ENCODE results near the gene MSMB. TPM values are rescaled to one million over a fixed set of nuclear protein-coding genes. Genes with fewer than 3 reads are reported as not detected.

The MSMB gene
- total RNA-seq, 1 donor from 2014 or later: not detected

DNA sequence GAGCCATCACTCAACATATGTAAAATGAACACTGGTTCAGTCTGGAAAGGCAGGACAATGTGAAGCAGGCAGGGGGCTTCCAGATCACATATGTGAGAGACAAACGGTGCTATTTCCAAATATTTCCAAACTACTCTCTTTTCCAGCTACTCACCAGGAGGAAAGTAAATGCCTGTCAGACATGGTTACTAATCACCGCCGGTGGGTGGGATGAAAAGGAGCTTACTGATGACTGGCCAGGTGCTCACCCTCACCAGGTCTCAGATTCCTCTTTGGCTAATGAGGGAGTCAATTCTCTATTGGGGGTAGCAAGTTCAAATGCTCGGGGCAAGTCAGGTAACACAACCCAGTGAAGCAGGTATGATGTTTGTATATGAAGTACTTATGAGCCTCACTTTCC is 9.7 kb upstream of the MSMB start:
- Mint-ChIP-seq H3K4me1 (ENCODE audit: low read depth) (no peaks in the 10 kb centered on the region), H3K27me3 (ENCODE audit: low read depth) (peaks cover 10% of the 10 kb centered on the region), H3K4me3 (ENCODE audit: unreplicated experiment) (no peak overlapping the region), H3K36me3 (ENCODE audit: low read depth) (no peaks in the 10 kb centered on the region), H3K27ac (ENCODE audit: unreplicated experiment) (no peak overlapping the region), H3K9me3 (ENCODE audit: low read depth) (peaks cover 8% of the 10 kb centered on the region)
- TF ChIP-seq, protein P1, sequence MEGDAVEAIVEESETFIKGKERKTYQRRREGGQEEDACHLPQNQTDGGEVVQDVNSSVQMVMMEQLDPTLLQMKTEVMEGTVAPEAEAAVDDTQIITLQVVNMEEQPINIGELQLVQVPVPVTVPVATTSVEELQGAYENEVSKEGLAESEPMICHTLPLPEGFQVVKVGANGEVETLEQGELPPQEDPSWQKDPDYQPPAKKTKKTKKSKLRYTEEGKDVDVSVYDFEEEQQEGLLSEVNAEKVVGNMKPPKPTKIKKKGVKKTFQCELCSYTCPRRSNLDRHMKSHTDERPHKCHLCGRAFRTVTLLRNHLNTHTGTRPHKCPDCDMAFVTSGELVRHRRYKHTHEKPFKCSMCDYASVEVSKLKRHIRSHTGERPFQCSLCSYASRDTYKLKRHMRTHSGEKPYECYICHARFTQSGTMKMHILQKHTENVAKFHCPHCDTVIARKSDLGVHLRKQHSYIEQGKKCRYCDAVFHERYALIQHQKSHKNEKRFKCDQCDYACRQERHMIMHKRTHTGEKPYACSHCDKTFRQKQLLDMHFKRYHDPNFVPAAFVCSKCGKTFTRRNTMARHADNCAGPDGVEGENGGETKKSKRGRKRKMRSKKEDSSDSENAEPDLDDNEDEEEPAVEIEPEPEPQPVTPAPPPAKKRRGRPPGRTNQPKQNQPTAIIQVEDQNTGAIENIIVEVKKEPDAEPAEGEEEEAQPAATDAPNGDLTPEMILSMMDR (IDR thresholded peaks at IDR 0.05): no peak
- no peak for DNase-seq (ENCODE audit: low spot score)

DNA sequence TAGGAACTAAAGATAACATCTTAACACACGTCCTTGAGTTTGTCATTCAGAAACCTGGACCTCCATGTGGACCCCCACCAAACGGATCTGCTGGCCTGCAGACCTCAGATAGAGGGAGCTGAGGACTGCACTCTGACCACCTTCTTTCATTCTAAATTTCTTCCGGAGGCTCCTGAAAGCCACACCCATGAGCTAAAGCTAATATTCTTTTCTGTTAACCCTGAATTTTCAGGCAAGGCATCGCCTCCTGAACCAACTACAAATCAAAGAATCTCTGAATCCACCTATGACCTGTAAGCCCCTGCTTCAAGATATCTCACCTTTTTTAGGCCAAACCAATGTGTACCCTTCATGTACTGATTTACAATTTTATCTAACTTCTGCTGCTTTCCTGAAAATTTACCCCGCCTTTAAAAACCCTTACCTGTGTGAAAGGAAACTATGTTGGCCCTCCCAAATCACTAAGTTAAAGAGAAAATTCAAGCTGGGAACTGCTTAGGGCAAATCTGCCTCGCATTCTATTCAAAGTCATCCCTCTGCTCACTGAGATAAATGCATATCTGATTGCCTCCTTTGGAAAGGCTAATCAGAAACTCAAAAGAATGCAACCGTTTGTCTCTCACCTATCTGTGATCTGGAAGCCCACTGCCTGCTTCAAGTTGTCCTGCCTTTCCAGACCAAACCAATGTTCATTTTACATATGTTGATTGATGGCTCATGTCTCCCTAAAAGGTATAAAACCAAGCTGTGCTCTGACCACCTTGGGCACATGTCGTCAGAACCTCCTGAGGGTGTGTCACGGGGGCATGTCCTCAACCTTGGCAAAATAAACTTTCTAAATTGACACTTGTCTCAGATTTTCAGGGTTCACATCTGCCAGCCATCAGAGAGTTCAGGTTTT is 7.7 kb upstream of the MSMB start:
- H3K4me1 Mint-ChIP-seq (ENCODE audit: low read depth): no peaks in the 10 kb centered on the region
- TF ChIP-seq, protein P1 (IDR thresholded peaks at IDR 0.05): no peak
- H3K27me3 Mint-ChIP-seq (ENCODE audit: low read depth): peaks cover 11% of the 10 kb centered on the region
- H3K36me3 Mint-ChIP-seq (ENCODE audit: low read depth): no peaks in the 10 kb centered on the region
- H3K9me3 Mint-ChIP-seq (ENCODE audit: low read depth): peaks cover 8% of the 10 kb centered on the region
- no peak overlapping the region for H3K4me3 Mint-ChIP-seq (ENCODE audit: unreplicated experiment)
- no peak for DNase-seq (ENCODE audit: low spot score)
- no peak overlapping the region for H3K27ac Mint-ChIP-seq (ENCODE audit: unreplicated experiment)

DNA sequence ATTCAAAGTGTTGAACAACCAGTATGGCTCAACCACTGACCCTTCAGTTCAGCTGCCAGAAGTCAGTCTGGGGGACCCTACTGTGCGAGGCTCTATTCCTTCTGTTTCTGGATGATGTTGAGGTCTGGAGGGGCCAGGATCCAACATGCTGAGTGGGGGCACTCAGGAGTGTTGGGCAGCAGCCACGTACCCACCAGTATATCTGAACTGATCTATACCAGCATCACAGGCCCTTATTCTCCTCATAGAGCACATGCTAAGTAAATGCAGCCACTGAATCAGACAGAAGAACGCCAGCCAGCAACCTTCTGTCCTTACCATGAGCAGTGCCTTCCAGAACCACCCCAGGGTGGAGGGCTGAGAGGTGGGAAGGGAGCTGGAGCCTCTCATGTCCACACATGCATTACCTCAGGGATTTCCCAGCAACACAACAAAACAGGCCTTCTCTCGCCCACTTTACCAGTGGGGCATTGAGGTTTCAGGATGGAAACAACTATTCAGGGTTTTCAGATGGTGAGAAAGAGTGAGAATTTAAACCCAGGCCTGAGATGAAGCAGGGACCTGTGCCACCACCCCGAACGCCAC is 6.8 kb upstream of the MSMB start:
- no peaks in the 10 kb centered on the region for H3K36me3 Mint-ChIP-seq (ENCODE audit: low read depth)
- DNase-seq (ENCODE audit: low spot score): no peak
- peaks cover 8% of the 10 kb centered on the region for H3K9me3 Mint-ChIP-seq (ENCODE audit: low read depth)
- H3K4me3 Mint-ChIP-seq (ENCODE audit: unreplicated experiment): no peak overlapping the region
- no peaks in the 10 kb centered on the region for H3K4me1 Mint-ChIP-seq (ENCODE audit: low read depth)
- TF ChIP-seq, protein P1 (IDR thresholded peaks at IDR 0.05): no peak
- no peak overlapping the region for H3K27ac Mint-ChIP-seq (ENCODE audit: unreplicated experiment)
- H3K27me3 Mint-ChIP-seq (ENCODE audit: low read depth): peaks cover 14% of the 10 kb centered on the region

DNA sequence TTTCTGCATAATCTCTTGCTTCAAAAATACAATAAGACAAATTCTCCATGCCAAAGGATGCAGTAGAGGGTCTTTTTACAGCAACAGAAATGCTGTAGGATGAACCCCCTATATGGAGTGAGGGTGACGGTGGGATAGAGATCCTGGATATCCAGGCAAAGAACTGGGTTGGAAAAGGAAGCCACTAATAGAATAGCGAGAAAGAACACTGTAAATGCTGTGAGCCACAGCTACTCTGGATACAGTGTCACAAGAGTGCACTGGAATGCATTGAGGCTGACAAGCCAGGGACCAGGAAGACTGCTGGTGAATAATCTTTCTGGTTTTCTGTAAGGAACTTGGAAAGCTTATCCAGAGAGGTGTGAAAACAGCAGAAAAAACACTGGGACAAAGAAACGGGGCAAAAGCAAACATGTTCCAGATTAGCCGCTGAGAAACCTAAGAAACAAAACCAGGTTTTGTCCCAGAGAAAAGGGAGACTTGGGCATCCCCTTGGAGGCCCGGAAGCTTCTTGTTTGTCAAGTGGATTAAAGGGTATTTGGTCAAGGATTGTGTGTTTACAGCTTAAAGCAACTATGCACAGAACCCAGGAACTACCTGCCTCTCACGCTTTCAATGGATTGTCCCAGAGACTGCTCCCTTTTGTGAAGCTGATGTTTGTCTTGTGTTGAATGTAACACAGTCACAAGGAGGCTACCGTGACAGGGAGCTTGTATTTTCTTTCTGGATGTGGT is 6.2 kb upstream of the MSMB start:
- H3K27ac Mint-ChIP-seq (ENCODE audit: unreplicated experiment): no peak overlapping the region

More for the DNA sequence above, 6.2 kb upstream of the MSMB start:
- no peaks in the 10 kb centered on the region for H3K4me1 Mint-ChIP-seq (ENCODE audit: low read depth)
- peaks cover 4% of the 10 kb centered on the region for H3K9me3 Mint-ChIP-seq (ENCODE audit: low read depth)
- H3K27me3 Mint-ChIP-seq (ENCODE audit: low read depth): peaks cover 21% of the 10 kb centered on the region
- H3K4me3 Mint-ChIP-seq (ENCODE audit: unreplicated experiment): no peak overlapping the region
- TF ChIP-seq, protein P1 (IDR thresholded peaks at IDR 0.05): no peak
- no peaks in the 10 kb centered on the region for H3K36me3 Mint-ChIP-seq (ENCODE audit: low read depth)
- DNase-seq (ENCODE audit: low spot score): no peak
